Neural cell (in vitro differentiated cells): Measurements from ENCODE around the gene NELL2. TPM values are rescaled to one million over a fixed set of nuclear protein-coding genes. Genes with fewer than 3 reads are reported as not detected.

Experiments used
- H2AFZ ChIP-seq: fragments of 200-600, 300-800 bp; sonication (generic), shearing (Covaris generic); 2 replicates; pipeline ENCODE4 v1.6.0; 2014; ENCODE audit warnings: low read depth, mild to moderate bottlenecking, antibody characterized with exemption, low read length, moderate library complexity
- H3F3A ChIP-seq: fragments of 200-600 bp; shearing (Covaris generic); 2 replicates; pipeline ENCODE4 v1.6.1; 2016; ENCODE audit warnings: mild to moderate bottlenecking, moderate library complexity, mixed read lengths, antibody characterized with exemption, low read length; ENCODE audit not compliant: insufficient read depth, poor library complexity, severe bottlenecking
- H3K27ac ChIP-seq: fragments of 200-600, 300-800 bp; sonication (generic), shearing (Covaris generic); 2 replicates; pipeline ENCODE4 v1.5.1; 2014; ENCODE audit warnings: mild to moderate bottlenecking, low read length, moderate library complexity
- H3K27me3 ChIP-seq: fragments of 300-800, 200-600 bp; sonication (generic), shearing (Covaris generic); 2 replicates; pipeline ENCODE4 v1.6.0; 2014; ENCODE audit warnings: mild to moderate bottlenecking, low read depth, low read length, moderate library complexity; ENCODE audit not compliant: insufficient read depth
- H3K36me3 ChIP-seq: fragments of 300-800, 200-600 bp; sonication (generic), shearing (Covaris generic); 2 replicates; pipeline ENCODE4 v1.5.1; 2014; ENCODE audit warnings: mild to moderate bottlenecking, antibody characterized with exemption, low read length, moderate library complexity; ENCODE audit not compliant: insufficient read depth
- H3K4me2 ChIP-seq: fragments of 300-800, 200-600 bp; sonication (generic), shearing (Covaris generic); 2 replicates; pipeline ENCODE4 v1.6.0; 2014; ENCODE audit warnings: mild to moderate bottlenecking, low read length
- H3K4me3 ChIP-seq: fragments of 300-800, 200-600 bp; sonication (generic), shearing (Covaris generic); 2 replicates; pipeline ENCODE4 v1.5.1; 2014; ENCODE audit warnings: mild to moderate bottlenecking, low read length, moderate library complexity
- H3K79me2 ChIP-seq: fragments of 200-600 bp; shearing (Covaris generic); replicated peaks from 2 replicates; pipeline ENCODE4 v1.6.0; 2014; ENCODE audit warnings: mild to moderate bottlenecking, low read length, moderate library complexity; ENCODE audit not compliant: insufficient read depth
- H3K9ac ChIP-seq: fragments of 300-800, 200-600 bp; sonication (generic), shearing (Covaris generic); 2 replicates; pipeline ENCODE4 v1.6.1; 2016; ENCODE audit warnings: mild to moderate bottlenecking, low read length, mixed read lengths
- H3K9me2 ChIP-seq: fragments of 200-600 bp; shearing (Covaris generic); 2 replicates; pipeline ENCODE4 v1.6.1; 2016; ENCODE audit warnings: mild to moderate bottlenecking, low read length, mixed read lengths; ENCODE audit not compliant: insufficient read depth
- H3K9me3 ChIP-seq: fragments of 200-600, 300-800 bp; sonication (generic), shearing (Covaris generic); 2 replicates; pipeline ENCODE4 v1.6.1; 2016; ENCODE audit warnings: mild to moderate bottlenecking, mixed run types, low read length, moderate library complexity, mixed read lengths
- H4K20me1 ChIP-seq: fragments of 200-600 bp; shearing (Covaris generic); 2 replicates; pipeline ENCODE4 v1.6.1; 2016; ENCODE audit warnings: mild to moderate bottlenecking, mixed run types; ENCODE audit not compliant: insufficient read depth
- EP300 ChIP-seq: fragments of 450-650 bp; conservative IDR thresholded peaks from 2 replicates; pipeline ENCODE4 v1.6.1; 2014; ENCODE audit warnings: antibody characterized with exemption, mild to moderate bottlenecking, moderate library complexity; ENCODE audit not compliant: poor library complexity, severe bottlenecking
- EZH2 ChIP-seq: fragments of 200-600, 300-800 bp; shearing (Covaris generic), sonication (generic); IDR thresholded peaks from 2 replicates; pipeline ENCODE4 v1.6.1; 2014; ENCODE audit warnings: antibody characterized with exemption, low read length, borderline replicate concordance, mild to moderate bottlenecking; ENCODE audit not compliant: insufficient read depth, poor library complexity, severe bottlenecking
- MXI1 ChIP-seq: fragments of 450-650 bp; conservative IDR thresholded peaks from 2 replicates; pipeline ENCODE4 v1.6.1; 2014; ENCODE audit warnings: antibody characterized with exemption, mild to moderate bottlenecking; ENCODE audit not compliant: poor library complexity, severe bottlenecking
- POLR2AphosphoS5 ChIP-seq: IDR thresholded peaks from 2 replicates; pipeline ENCODE4 v1.6.1; 2012
- RAD21 ChIP-seq: fragments of 450-650 bp; conservative IDR thresholded peaks from 2 replicates; pipeline ENCODE4 v1.6.1; 2014; ENCODE audit warnings: antibody characterized with exemption, mild to moderate bottlenecking, moderate library complexity
- SMC3 ChIP-seq: fragments of 450-650 bp; conservative IDR thresholded peaks from 2 replicates; pipeline ENCODE4 v1.6.1; 2014; ENCODE audit warnings: antibody characterized with exemption, mild to moderate bottlenecking, moderate library complexity; ENCODE audit not compliant: poor library complexity
- TAF1 ChIP-seq: IDR thresholded peaks from 2 replicates; pipeline ENCODE4 v1.6.1; 2012; ENCODE audit warnings: low read depth
- polyA plus RNA-seq: library from polyadenylated mRNA; depleted of rRNA; stranded (reverse); fragments of >200 nt; gene quantifications from 2 replicates; pipeline ENCODE4 v1.2.3, GENCODE V29; 2014
- TF ChIP-seq, protein P1 (sequence below): IDR thresholded peaks from 2 replicates; pipeline ENCODE4 v1.6.1; 2012; ENCODE audit warnings: borderline replicate concordance
- TF ChIP-seq, protein P2 (sequence below): fragments of 450-650 bp; IDR thresholded peaks from 2 replicates; pipeline ENCODE4 v1.5.1; 2014; ENCODE audit warnings: antibody characterized with exemption, mild to moderate bottlenecking, moderate library complexity; ENCODE audit not compliant: poor library complexity, severe bottlenecking

NELL2 gene
- polyA plus RNA-seq, 1 donor from 2014 or later, result 41.8 TPM

DNA sequence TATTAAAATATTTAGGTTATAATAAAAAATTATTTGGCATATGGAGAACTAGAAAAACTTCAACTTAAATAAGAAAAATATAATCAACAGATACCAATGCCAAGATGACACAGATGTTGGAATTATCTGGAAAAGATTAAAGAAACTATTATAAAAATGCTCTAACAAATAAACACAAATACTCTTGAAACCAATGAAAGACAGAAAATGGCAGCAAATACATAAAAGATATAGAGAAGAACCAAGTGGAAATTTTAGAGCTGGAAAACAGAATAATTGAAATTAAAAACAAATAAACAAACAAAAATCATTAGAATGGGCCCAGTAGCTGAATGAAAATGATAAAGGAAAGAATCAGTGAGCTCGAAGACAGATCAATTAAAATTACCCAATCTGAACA lies 5.1 kb upstream of the NELL2 start:
- Histone ChIP-seq H3K36me3 (no peaks in the 10 kb centered on the region), H2AFZ (no peak overlapping the region), H3K9ac (no peak overlapping the region), H3K9me3 (no peaks in the 10 kb centered on the region), H3K27ac (no peak overlapping the region), H3K9me2 (no peaks in the 10 kb centered on the region), H3K4me3 (no peak overlapping the region), H3F3A (peaks cover 4% of the 10 kb centered on the region), H4K20me1 (no peaks in the 10 kb centered on the region), H3K27me3 (peaks cover 3% of the 10 kb centered on the region), H3K4me2 (no peak overlapping the region), H3K79me2 (no peaks in the 10 kb centered on the region)
- TF ChIP-seq, protein P1, sequence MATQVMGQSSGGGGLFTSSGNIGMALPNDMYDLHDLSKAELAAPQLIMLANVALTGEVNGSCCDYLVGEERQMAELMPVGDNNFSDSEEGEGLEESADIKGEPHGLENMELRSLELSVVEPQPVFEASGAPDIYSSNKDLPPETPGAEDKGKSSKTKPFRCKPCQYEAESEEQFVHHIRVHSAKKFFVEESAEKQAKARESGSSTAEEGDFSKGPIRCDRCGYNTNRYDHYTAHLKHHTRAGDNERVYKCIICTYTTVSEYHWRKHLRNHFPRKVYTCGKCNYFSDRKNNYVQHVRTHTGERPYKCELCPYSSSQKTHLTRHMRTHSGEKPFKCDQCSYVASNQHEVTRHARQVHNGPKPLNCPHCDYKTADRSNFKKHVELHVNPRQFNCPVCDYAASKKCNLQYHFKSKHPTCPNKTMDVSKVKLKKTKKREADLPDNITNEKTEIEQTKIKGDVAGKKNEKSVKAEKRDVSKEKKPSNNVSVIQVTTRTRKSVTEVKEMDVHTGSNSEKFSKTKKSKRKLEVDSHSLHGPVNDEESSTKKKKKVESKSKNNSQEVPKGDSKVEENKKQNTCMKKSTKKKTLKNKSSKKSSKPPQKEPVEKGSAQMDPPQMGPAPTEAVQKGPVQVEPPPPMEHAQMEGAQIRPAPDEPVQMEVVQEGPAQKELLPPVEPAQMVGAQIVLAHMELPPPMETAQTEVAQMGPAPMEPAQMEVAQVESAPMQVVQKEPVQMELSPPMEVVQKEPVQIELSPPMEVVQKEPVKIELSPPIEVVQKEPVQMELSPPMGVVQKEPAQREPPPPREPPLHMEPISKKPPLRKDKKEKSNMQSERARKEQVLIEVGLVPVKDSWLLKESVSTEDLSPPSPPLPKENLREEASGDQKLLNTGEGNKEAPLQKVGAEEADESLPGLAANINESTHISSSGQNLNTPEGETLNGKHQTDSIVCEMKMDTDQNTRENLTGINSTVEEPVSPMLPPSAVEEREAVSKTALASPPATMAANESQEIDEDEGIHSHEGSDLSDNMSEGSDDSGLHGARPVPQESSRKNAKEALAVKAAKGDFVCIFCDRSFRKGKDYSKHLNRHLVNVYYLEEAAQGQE, result no peak
- TF ChIP-seq, protein P2, sequence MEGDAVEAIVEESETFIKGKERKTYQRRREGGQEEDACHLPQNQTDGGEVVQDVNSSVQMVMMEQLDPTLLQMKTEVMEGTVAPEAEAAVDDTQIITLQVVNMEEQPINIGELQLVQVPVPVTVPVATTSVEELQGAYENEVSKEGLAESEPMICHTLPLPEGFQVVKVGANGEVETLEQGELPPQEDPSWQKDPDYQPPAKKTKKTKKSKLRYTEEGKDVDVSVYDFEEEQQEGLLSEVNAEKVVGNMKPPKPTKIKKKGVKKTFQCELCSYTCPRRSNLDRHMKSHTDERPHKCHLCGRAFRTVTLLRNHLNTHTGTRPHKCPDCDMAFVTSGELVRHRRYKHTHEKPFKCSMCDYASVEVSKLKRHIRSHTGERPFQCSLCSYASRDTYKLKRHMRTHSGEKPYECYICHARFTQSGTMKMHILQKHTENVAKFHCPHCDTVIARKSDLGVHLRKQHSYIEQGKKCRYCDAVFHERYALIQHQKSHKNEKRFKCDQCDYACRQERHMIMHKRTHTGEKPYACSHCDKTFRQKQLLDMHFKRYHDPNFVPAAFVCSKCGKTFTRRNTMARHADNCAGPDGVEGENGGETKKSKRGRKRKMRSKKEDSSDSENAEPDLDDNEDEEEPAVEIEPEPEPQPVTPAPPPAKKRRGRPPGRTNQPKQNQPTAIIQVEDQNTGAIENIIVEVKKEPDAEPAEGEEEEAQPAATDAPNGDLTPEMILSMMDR, result no peak
- TF ChIP-seq EZH2 (no peak), EP300 (no peak), RAD21 (no peak), TAF1 (no peak), POLR2AphosphoS5 (no peak), MXI1 (no peak), SMC3 (no peak)

DNA sequence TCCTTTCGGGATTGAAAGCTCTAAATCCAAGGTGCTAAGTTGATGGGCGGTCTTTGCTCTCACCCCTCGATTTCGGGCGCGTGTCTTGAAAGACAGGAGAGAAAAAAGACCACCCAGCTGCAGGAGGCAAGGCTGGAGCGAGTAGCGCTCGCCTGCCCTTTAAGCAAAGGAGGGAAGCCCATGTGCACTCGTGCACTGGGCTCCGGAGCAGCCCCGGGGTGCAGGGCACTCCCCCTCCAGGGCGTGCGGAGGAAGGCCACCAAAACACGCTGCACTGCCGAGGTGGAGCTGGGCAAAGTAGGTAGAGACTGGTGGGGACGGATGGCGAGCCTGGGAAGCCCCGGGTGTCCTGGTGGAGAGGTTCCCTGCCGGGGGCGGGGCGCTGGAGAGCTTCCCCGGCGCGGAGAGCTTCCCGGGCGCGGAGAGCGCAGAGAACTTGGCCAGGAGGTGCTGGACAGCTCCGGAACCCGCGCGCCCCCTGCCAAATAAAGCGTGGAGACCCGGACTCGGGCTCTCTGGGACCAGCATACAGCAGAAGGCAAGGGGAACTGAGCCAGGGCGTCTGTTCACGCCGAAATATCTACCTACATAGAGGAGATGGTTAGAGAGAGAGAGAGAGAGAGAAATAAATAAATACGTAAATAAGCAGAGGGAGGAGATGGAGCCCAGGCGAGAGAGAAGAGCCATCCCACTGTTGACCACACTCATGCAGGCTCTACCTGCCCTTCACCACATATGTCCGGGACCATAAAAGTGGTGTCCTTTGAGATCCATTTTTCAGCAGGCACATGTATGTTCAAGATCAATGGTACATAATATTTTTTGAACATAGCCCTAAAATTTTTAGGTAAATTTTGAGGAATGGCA lies 662 bp upstream of the NELL2 start:
- peak overlapping the region; percentile 44 for H2AFZ ChIP-seq
- peaks cover 18% of the 10 kb centered on the region for H3K27me3 ChIP-seq
- no peaks in the 10 kb centered on the region for H3K36me3 ChIP-seq
- peak overlapping the region; percentile 74 for H3K4me2 ChIP-seq
- H3K9me2 ChIP-seq, result no peaks in the 10 kb centered on the region
- peak overlapping the region; percentile 70 for H3K9ac ChIP-seq
- TF ChIP-seq SMC3 (peak; percentile 54), TAF1 (no peak), RAD21 (peak; percentile 50), EZH2 (no peak), MXI1 (peak; percentile 83), EP300 (no peak)
- TF ChIP-seq, protein P2, result peak; percentile 63
- TF ChIP-seq, protein P1, result no peak
- H3K4me3 ChIP-seq, result peak overlapping the region; percentile 80
- H4K20me1 ChIP-seq, result no peaks in the 10 kb centered on the region
- H3K9me3 ChIP-seq, result no peaks in the 10 kb centered on the region
- peak overlapping the region; percentile 30 for H3K27ac ChIP-seq
- peaks cover 19% of the 10 kb centered on the region for H3K79me2 ChIP-seq
- H3F3A ChIP-seq, result peaks cover 4% of the 10 kb centered on the region
